IPS DF 19.7 (cell line): ENCODE data around the gene RNF214.
"Not testable (repeated sequence)": the region's sequence is repeated elsewhere in the genome, so short reads cannot be mapped to it uniquely, and the experiment has no call there.

Experiments used
- DNase-seq: peaks from one replicate; pipeline ENCODE4 v3.0.0-alpha.2; 2013; ENCODE audit warnings: low read depth, low spot score

Gene RNF214

GRCh38 chr11:117232092-117232878, at the start of gene RNF214:
Gene RNF214 (plus strand): TSS chr11:117232671. CDS start chr11:117234273, 1,602 bp downstream.
- no peak for DNase-seq

- DNase-seq, result not testable (repeated sequence)
These were observed 49.3 kb upstream of the RNF214 start for GRCh38 chr11:117183178-117183577.

GRCh38 chr11:117183724-117184349, 48.6 kb upstream of the RNF214 start:
- no peak for DNase-seq

GRCh38 chr11:117185736-117186430, 46.6 kb upstream of the RNF214 start:
- DNase-seq, result no peak

GRCh38 chr11:117186431-117186761, 46.1 kb upstream of the RNF214 start:
- DNase-seq, result no peak

- no peak for DNase-seq
These were observed 45.5 kb upstream of the RNF214 start for GRCh38 chr11:117187007-117187406.

GRCh38 chr11:117187428-117187798, 45.1 kb upstream of the RNF214 start:
- DNase-seq, result no peak

- DNase-seq, result no peak
These were observed 44.5 kb upstream of the RNF214 start for GRCh38 chr11:117187799-117188481.

- DNase-seq, result no peak
These were observed 43.8 kb upstream of the RNF214 start for GRCh38 chr11:117188620-117189081.

- no peak for DNase-seq
These were observed 43.1 kb upstream of the RNF214 start for GRCh38 chr11:117189191-117189940.

- DNase-seq, result no peak
These were observed 42.4 kb upstream of the RNF214 start for GRCh38 chr11:117189941-117190544.

- no peak for DNase-seq
These were observed 40.6 kb upstream of the RNF214 start for GRCh38 chr11:117191680-117192400.

GRCh38 chr11:117192401-117192875, 40.0 kb upstream of the RNF214 start:
- no peak for DNase-seq

GRCh38 chr11:117193130-117194020, 39.1 kb upstream of the RNF214 start:
- DNase-seq, result no peak

GRCh38 chr11:117194267-117194666, 38.2 kb upstream of the RNF214 start:
- no peak for DNase-seq

GRCh38 chr11:117195258-117195657, 37.2 kb upstream of the RNF214 start:
- no peak for DNase-seq

- DNase-seq, result no peak
These were observed 36.7 kb upstream of the RNF214 start for GRCh38 chr11:117195761-117196160.

- no peak for DNase-seq
These were observed 35.5 kb upstream of the RNF214 start for GRCh38 chr11:117197006-117197405.
